ENCODE results near the gene NCKAP5. TPM values are rescaled to one million over a fixed set of nuclear protein-coding genes. Genes with fewer than 3 reads are reported as not detected.
A peak's percentile ranks its signal among the peaks of the same experiment; 100 is the strongest.

The NCKAP5 gene
- total RNA-seq, 6 donors from 2014 or later = 22.1 to 51.1 (median 41.4) TPM

- no peak for TF ChIP-seq POLR2AphosphoS5 (IDR thresholded peaks at IDR 0.05)
- no peak for TF ChIP-seq CTCF (IDR thresholded peaks at IDR 0.05)
- TF ChIP-seq EP300 (IDR thresholded peaks at IDR 0.05) = no peak
- TF ChIP-seq POLR2A (IDR thresholded peaks at IDR 0.05) = no peak
- DNase-seq (no peak), ATAC-seq (ENCODE audit: low FRiP score in 2 of 2) (no peak)
- no peaks in the 10 kb centered on the region for H3K36me3 ChIP-seq
- H3K4me3 ChIP-seq = no peak overlapping the region
- no peaks in the 10 kb centered on the region for H3K9me3 ChIP-seq
- WGBS, 2 donors = 81 to 84% methylated on average over 1 of the region's 1 CpG
- H3K27me3 ChIP-seq = no peaks in the 10 kb centered on the region
- peaks cover 0 to 22% (median 3%) of the 10 kb centered on the region in 4 donors for H3K4me1 ChIP-seq
- H3K27ac ChIP-seq = peak overlapping the region in 1 of 4 donors; percentile 58
Measured at GRCh38 chr2:133231264-133231663, 337.0 kb downstream of the NCKAP5 start.

GRCh38 chr2:133229974-133230373 lies 338.3 kb downstream of the NCKAP5 start:
- no peaks in the 10 kb centered on the region for H3K27me3 ChIP-seq
- TF ChIP-seq POLR2A (IDR thresholded peaks at IDR 0.05) (no peak), CTCF (IDR thresholded peaks at IDR 0.05) (no peak), EP300 (IDR thresholded peaks at IDR 0.05) (no peak), POLR2AphosphoS5 (IDR thresholded peaks at IDR 0.05) (no peak)
- no peak overlapping the region for H3K4me3 ChIP-seq
- no peaks in the 10 kb centered on the region for H3K9me3 ChIP-seq
- DNase-seq (no peak), ATAC-seq (ENCODE audit: low FRiP score in 2 of 2) (peak in 1 of 2 donors; percentile 34)
- H3K4me1 ChIP-seq = peaks cover 0 to 22% (median 3%) of the 10 kb centered on the region in 4 donors
- H3K27ac ChIP-seq = peak overlapping the region in 1 of 4 donors; percentile 20
- no peaks in the 10 kb centered on the region for H3K36me3 ChIP-seq
- 91% methylated on average over 1 of the region's 1 CpG for WGBS, 2 donors

GRCh38 chr2:133223226-133223625 lies 345.0 kb downstream of the NCKAP5 start:
- no peak for TF ChIP-seq POLR2A (IDR thresholded peaks at IDR 0.05)
- no peak for TF ChIP-seq CTCF (IDR thresholded peaks at IDR 0.05)
- no peak for TF ChIP-seq EP300 (IDR thresholded peaks at IDR 0.05)
- TF ChIP-seq POLR2AphosphoS5 (IDR thresholded peaks at IDR 0.05) = no peak
- WGBS, 2 donors = 93 to 96% methylated on average over 9 of the region's 9 CpGs
- H3K9me3 ChIP-seq = no peaks in the 10 kb centered on the region
- ATAC-seq (ENCODE audit: low FRiP score in 2 of 2) (no peak), DNase-seq (peak in 1 of 2 donors; percentile 17)
- no peaks in the 10 kb centered on the region for H3K27me3 ChIP-seq
- H3K27ac ChIP-seq = no peak overlapping the region
- H3K4me3 ChIP-seq = no peak overlapping the region
- no peaks in the 10 kb centered on the region for H3K4me1 ChIP-seq
- no peaks in the 10 kb centered on the region for H3K36me3 ChIP-seq

GRCh38 chr2:133221398-133221797 lies 346.9 kb downstream of the NCKAP5 start:
- H3K4me1 ChIP-seq = no peaks in the 10 kb centered on the region
- ATAC-seq (ENCODE audit: low FRiP score in 2 of 2) (no peak), DNase-seq (no peak)
- H3K4me3 ChIP-seq = no peak overlapping the region
- H3K9me3 ChIP-seq = no peaks in the 10 kb centered on the region
- no peaks in the 10 kb centered on the region for H3K27me3 ChIP-seq
- no peaks in the 10 kb centered on the region for H3K36me3 ChIP-seq
- 91 to 96% methylated on average over 3 of the region's 3 CpGs for WGBS, 2 donors
- no peak for TF ChIP-seq POLR2A (IDR thresholded peaks at IDR 0.05)
- TF ChIP-seq CTCF (IDR thresholded peaks at IDR 0.05) = no peak
- no peak overlapping the region for H3K27ac ChIP-seq

GRCh38 chr2:133218204-133218603 lies 350.1 kb downstream of the NCKAP5 start:
- Histone ChIP-seq H3K4me3 (no peak overlapping the region), H3K27ac (no peak overlapping the region), H3K9me3 (no peaks in the 10 kb centered on the region), H3K27me3 (no peaks in the 10 kb centered on the region), H3K4me1 (peaks cover 0 to 4% (median 0%) of the 10 kb centered on the region in 4 donors), H3K36me3 (no peaks in the 10 kb centered on the region)
- WGBS, 2 donors = 81 to 90% methylated on average over 4 of the region's 4 CpGs
- TF ChIP-seq POLR2A (IDR thresholded peaks at IDR 0.05) (no peak), CTCF (IDR thresholded peaks at IDR 0.05) (no peak), EP300 (IDR thresholded peaks at IDR 0.05) (no peak), POLR2AphosphoS5 (IDR thresholded peaks at IDR 0.05) (no peak)
- ATAC-seq (ENCODE audit: low FRiP score in 2 of 2) = no peak
- no peak for DNase-seq

Data from upper lobe of left lung (tissue), 6 donors.